GM23338 (cell line): ENCODE results near the gene EHD1. TPM values are rescaled to one million over a fixed set of nuclear protein-coding genes. Genes with fewer than 3 reads are reported as not detected.

Experiments
- ATAC-seq: fragments of 200-7000 bp; cut with Tn5 transposase; 3 replicates; pipeline ENCODE4 v1.9.1; 2020
- DNase-seq: peaks from one replicate; pipeline ENCODE4 v3.0.0-alpha.2; 2015; ENCODE audit warnings: low spot score
- H2AFZ ChIP-seq: fragments of 200-600 bp; sonication (generic); 2 replicates; pipeline ENCODE4 v1.8.0; 2016; ENCODE audit warnings: antibody characterized with exemption, mild to moderate bottlenecking, moderate library complexity
- H3F3A ChIP-seq: fragments of 200-600 bp; sonication (generic); replicated peaks from 2 replicates; pipeline ENCODE4 v1.8.0; 2017; ENCODE audit warnings: antibody characterized with exemption, mixed run types, low read depth
- H3K27ac ChIP-seq: fragments of 200-600 bp; sonication (generic); 2 replicates; pipeline ENCODE4 v1.6.1; 2016; ENCODE audit warnings: low read depth
- H3K27me3 ChIP-seq: fragments of 200-600 bp; sonication (generic); 2 replicates; pipeline ENCODE4 v1.8.0; 2016; ENCODE audit warnings: mild to moderate bottlenecking, mixed run types, moderate library complexity; ENCODE audit not compliant: insufficient read depth
- H3K36me3 ChIP-seq: fragments of 200-600 bp; sonication (generic); 2 replicates; pipeline ENCODE4 v1.8.0; 2016; ENCODE audit warnings: mild to moderate bottlenecking; ENCODE audit not compliant: insufficient read depth
- H3K4me1 ChIP-seq: fragments of 200-600 bp; sonication (generic); 2 replicates; pipeline ENCODE4 v1.8.0; 2016; ENCODE audit warnings: mild to moderate bottlenecking, moderate library complexity; ENCODE audit not compliant: insufficient read depth
- H3K4me2 ChIP-seq: fragments of 200-600 bp; sonication (generic); 2 replicates; pipeline ENCODE4 v1.7.1; 2017; ENCODE audit warnings: mixed run types
- H3K4me3 ChIP-seq: fragments of 200-600 bp; sonication (generic); 2 replicates; pipeline ENCODE4 v1.6.1; 2016; ENCODE audit warnings: mixed run types
- H3K79me2 ChIP-seq: fragments of 200-600 bp; sonication (generic); replicated peaks from 2 replicates; pipeline ENCODE4 v1.8.0; 2017; ENCODE audit warnings: mild to moderate bottlenecking; ENCODE audit not compliant: insufficient read depth
- H3K9me2 ChIP-seq: fragments of 200-600 bp; sonication (generic); 2 replicates; pipeline ENCODE4 v1.8.0; 2017; ENCODE audit not compliant: insufficient read depth
- H4K20me1 ChIP-seq: fragments of 200-600 bp; sonication (generic); replicated peaks from 2 replicates; pipeline ENCODE4 v1.8.0; 2017; ENCODE audit warnings: mild to moderate bottlenecking; ENCODE audit not compliant: insufficient read depth
- H3K27ac Mint-ChIP-seq: 2 replicates; pipeline ENCODE4 v1.8.0; 2020; ENCODE audit warnings: inconsistent platforms, mild to moderate bottlenecking, moderate library complexity, mixed read lengths
- H3K27me3 Mint-ChIP-seq: 3 replicates; pipeline ENCODE4 v1.8.0; 2022; ENCODE audit warnings: low read depth, mild to moderate bottlenecking, moderate library complexity, mixed read lengths, inconsistent platforms; ENCODE audit not compliant: insufficient read depth, poor library complexity
- H3K36me3 Mint-ChIP-seq: 3 replicates; pipeline ENCODE4 v1.8.0; 2021; ENCODE audit warnings: low read depth, mild to moderate bottlenecking, inconsistent platforms, moderate library complexity, mixed read lengths
- H3K4me1 Mint-ChIP-seq: 3 replicates; pipeline ENCODE4 v1.8.0; 2020; ENCODE audit warnings: mild to moderate bottlenecking, inconsistent platforms, mixed read lengths
- H3K4me3 Mint-ChIP-seq: 3 replicates; pipeline ENCODE4 v1.8.0; 2021; ENCODE audit warnings: moderate library complexity, mild to moderate bottlenecking, inconsistent platforms, mixed read lengths
- H3K9me3 Mint-ChIP-seq: 3 replicates; pipeline ENCODE4 v1.8.0; 2020; ENCODE audit warnings: moderate library complexity, mild to moderate bottlenecking, inconsistent platforms, mixed read lengths
- CREB1 ChIP-seq: fragments of 250-450 bp; sonication (Bioruptor Pico); IDR thresholded peaks from 2 replicates; pipeline ENCODE4 v1.5.0; 2020; ENCODE audit warnings: low read depth, mild to moderate bottlenecking, moderate library complexity
- EZH2 ChIP-seq: fragments of 200-600 bp; sonication (generic); IDR thresholded peaks from one replicate; pipeline ENCODE4 v1.8.0; 2017; ENCODE audit warnings: antibody characterized with exemption, mild to moderate bottlenecking, low read depth; ENCODE audit not compliant: unreplicated experiment
- EZH2phosphoT487 ChIP-seq: fragments of 200-600 bp; sonication (generic); IDR thresholded peaks from one replicate; pipeline ENCODE4 v1.8.1; 2018; ENCODE audit warnings: antibody characterized with exemption; ENCODE audit not compliant: unreplicated experiment
- JUNB ChIP-seq: IDR thresholded peaks from one replicate; pipeline ENCODE4 v1.6.1; 2016; ENCODE audit warnings: antibody characterized with exemption; ENCODE audit not compliant: unreplicated experiment
- NANOG ChIP-seq: IDR thresholded peaks from 2 replicates; pipeline ENCODE4 v1.6.1; 2016; ENCODE audit warnings: antibody characterized with exemption, borderline replicate concordance
- POLR2AphosphoS5 ChIP-seq: IDR thresholded peaks from 2 replicates; pipeline ENCODE4 v1.6.1; 2016; ENCODE audit warnings: antibody characterized with exemption, low read depth
- STAT1 ChIP-seq: IDR thresholded peaks from one replicate; pipeline ENCODE4 v1.6.1; 2016; ENCODE audit warnings: antibody characterized with exemption; ENCODE audit not compliant: unreplicated experiment
- ZNF114 ChIP-seq: fragments of 250-450 bp; sonication (Bioruptor Pico); IDR thresholded peaks from 2 replicates; pipeline ENCODE4 v1.5.0; 2020; ENCODE audit warnings: mild to moderate bottlenecking, moderate library complexity
- ZNF331 ChIP-seq: fragments of 250-450 bp; sonication (Bioruptor Pico); IDR thresholded peaks from 2 replicates; pipeline ENCODE4 v1.5.0; 2020; ENCODE audit warnings: low read depth, mild to moderate bottlenecking, moderate library complexity
- polyA plus RNA-seq: library from polyadenylated mRNA; unstranded; fragments of >200 nt; fragmentation: Nextera tagmentation; extraction: Ambion mirVana; gene quantifications from 2 replicates; pipeline ENCODE4 v1.2.1, GENCODE V29; 2016
- total RNA-seq: library from RNA; depleted of rRNA; stranded (reverse); fragments of >200 nt; shearing (Covaris generic); gene quantifications from 2 replicates; pipeline ENCODE4 v1.2.3, GENCODE V29; 2014
- TF ChIP-seq, protein P1 (sequence below), 2 experiments: fragments of 200-600 bp in 1 of 2; sonication (generic) in 1 of 2; conservative IDR thresholded peaks; 2 replicates each; pipeline versions ENCODE4 v1.5.1 to v1.6.1; 2016 to 2017; ENCODE audit warnings: antibody characterized with exemption in 2 of 2, low read depth in 2 of 2, mild to moderate bottlenecking in 2 of 2, moderate library complexity in 1 of 2
- TF ChIP-seq, protein P2 (sequence below): IDR thresholded peaks from 2 replicates; pipeline ENCODE4 v1.6.1; 2016; ENCODE audit warnings: antibody characterized with exemption
- TF ChIP-seq, protein P3 (sequence below): IDR thresholded peaks from one replicate; pipeline ENCODE4 v1.6.1; 2018; ENCODE audit warnings: antibody characterized with exemption; ENCODE audit not compliant: unreplicated experiment
- TF ChIP-seq, protein P4 (sequence below): fragments of 250-450 bp; sonication (Bioruptor Pico); IDR thresholded peaks from 2 replicates; pipeline ENCODE4 v1.5.0; 2020; ENCODE audit warnings: mild to moderate bottlenecking, moderate library complexity

Gene EHD1
- total and polyA plus RNA-seq, 2 experiments from 2014 or later, result 16.7 to 69.7 TPM

DNA sequence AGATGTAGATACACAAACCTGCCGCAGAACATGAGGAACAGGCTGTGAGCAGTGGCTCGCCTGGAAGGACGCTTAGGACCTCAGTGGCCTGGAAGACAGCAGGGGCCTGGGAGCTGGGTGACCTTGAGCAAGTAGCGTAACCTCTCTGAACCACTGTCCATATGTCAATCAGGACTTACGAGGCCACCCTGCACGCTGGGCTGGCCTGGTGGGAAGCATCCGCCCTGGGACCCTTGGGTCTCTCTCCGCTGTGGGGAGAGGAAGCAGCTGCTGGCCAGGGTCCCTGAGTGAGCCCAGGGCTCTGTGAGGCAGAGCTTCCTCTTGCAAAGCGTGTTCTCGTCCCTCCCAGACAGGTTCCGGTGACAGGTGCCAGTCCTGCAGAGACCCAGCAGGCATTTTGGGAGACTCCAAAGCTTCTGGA lies 14.0 kb upstream of the EHD1 start:
- peaks cover 12% of the 10 kb centered on the region; the same call in 1 of the 2 replicates for H3K4me1 ChIP-seq
- no peak overlapping the region for H3K27ac ChIP-seq
- TF ChIP-seq POLR2AphosphoS5 (no peak), EZH2phosphoT487 (no peak), JUNB (no peak), EZH2 (no peak), ZNF331 (CRISPR knock-in tag) (no peak), CREB1 (no peak), ZNF114 (no peak), STAT1 (no peak), NANOG (no peak)
- TF ChIP-seq, protein P1, sequence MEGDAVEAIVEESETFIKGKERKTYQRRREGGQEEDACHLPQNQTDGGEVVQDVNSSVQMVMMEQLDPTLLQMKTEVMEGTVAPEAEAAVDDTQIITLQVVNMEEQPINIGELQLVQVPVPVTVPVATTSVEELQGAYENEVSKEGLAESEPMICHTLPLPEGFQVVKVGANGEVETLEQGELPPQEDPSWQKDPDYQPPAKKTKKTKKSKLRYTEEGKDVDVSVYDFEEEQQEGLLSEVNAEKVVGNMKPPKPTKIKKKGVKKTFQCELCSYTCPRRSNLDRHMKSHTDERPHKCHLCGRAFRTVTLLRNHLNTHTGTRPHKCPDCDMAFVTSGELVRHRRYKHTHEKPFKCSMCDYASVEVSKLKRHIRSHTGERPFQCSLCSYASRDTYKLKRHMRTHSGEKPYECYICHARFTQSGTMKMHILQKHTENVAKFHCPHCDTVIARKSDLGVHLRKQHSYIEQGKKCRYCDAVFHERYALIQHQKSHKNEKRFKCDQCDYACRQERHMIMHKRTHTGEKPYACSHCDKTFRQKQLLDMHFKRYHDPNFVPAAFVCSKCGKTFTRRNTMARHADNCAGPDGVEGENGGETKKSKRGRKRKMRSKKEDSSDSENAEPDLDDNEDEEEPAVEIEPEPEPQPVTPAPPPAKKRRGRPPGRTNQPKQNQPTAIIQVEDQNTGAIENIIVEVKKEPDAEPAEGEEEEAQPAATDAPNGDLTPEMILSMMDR (conservative IDR thresholded peaks at IDR 0.05; ENCODE audit: low read depth in 2 of 2), result no peak
- TF ChIP-seq, protein P2, sequence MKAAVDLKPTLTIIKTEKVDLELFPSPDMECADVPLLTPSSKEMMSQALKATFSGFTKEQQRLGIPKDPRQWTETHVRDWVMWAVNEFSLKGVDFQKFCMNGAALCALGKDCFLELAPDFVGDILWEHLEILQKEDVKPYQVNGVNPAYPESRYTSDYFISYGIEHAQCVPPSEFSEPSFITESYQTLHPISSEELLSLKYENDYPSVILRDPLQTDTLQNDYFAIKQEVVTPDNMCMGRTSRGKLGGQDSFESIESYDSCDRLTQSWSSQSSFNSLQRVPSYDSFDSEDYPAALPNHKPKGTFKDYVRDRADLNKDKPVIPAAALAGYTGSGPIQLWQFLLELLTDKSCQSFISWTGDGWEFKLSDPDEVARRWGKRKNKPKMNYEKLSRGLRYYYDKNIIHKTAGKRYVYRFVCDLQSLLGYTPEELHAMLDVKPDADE, result no peak
- TF ChIP-seq, protein P3, sequence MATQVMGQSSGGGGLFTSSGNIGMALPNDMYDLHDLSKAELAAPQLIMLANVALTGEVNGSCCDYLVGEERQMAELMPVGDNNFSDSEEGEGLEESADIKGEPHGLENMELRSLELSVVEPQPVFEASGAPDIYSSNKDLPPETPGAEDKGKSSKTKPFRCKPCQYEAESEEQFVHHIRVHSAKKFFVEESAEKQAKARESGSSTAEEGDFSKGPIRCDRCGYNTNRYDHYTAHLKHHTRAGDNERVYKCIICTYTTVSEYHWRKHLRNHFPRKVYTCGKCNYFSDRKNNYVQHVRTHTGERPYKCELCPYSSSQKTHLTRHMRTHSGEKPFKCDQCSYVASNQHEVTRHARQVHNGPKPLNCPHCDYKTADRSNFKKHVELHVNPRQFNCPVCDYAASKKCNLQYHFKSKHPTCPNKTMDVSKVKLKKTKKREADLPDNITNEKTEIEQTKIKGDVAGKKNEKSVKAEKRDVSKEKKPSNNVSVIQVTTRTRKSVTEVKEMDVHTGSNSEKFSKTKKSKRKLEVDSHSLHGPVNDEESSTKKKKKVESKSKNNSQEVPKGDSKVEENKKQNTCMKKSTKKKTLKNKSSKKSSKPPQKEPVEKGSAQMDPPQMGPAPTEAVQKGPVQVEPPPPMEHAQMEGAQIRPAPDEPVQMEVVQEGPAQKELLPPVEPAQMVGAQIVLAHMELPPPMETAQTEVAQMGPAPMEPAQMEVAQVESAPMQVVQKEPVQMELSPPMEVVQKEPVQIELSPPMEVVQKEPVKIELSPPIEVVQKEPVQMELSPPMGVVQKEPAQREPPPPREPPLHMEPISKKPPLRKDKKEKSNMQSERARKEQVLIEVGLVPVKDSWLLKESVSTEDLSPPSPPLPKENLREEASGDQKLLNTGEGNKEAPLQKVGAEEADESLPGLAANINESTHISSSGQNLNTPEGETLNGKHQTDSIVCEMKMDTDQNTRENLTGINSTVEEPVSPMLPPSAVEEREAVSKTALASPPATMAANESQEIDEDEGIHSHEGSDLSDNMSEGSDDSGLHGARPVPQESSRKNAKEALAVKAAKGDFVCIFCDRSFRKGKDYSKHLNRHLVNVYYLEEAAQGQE, result no peak
- TF ChIP-seq, protein P4, sequence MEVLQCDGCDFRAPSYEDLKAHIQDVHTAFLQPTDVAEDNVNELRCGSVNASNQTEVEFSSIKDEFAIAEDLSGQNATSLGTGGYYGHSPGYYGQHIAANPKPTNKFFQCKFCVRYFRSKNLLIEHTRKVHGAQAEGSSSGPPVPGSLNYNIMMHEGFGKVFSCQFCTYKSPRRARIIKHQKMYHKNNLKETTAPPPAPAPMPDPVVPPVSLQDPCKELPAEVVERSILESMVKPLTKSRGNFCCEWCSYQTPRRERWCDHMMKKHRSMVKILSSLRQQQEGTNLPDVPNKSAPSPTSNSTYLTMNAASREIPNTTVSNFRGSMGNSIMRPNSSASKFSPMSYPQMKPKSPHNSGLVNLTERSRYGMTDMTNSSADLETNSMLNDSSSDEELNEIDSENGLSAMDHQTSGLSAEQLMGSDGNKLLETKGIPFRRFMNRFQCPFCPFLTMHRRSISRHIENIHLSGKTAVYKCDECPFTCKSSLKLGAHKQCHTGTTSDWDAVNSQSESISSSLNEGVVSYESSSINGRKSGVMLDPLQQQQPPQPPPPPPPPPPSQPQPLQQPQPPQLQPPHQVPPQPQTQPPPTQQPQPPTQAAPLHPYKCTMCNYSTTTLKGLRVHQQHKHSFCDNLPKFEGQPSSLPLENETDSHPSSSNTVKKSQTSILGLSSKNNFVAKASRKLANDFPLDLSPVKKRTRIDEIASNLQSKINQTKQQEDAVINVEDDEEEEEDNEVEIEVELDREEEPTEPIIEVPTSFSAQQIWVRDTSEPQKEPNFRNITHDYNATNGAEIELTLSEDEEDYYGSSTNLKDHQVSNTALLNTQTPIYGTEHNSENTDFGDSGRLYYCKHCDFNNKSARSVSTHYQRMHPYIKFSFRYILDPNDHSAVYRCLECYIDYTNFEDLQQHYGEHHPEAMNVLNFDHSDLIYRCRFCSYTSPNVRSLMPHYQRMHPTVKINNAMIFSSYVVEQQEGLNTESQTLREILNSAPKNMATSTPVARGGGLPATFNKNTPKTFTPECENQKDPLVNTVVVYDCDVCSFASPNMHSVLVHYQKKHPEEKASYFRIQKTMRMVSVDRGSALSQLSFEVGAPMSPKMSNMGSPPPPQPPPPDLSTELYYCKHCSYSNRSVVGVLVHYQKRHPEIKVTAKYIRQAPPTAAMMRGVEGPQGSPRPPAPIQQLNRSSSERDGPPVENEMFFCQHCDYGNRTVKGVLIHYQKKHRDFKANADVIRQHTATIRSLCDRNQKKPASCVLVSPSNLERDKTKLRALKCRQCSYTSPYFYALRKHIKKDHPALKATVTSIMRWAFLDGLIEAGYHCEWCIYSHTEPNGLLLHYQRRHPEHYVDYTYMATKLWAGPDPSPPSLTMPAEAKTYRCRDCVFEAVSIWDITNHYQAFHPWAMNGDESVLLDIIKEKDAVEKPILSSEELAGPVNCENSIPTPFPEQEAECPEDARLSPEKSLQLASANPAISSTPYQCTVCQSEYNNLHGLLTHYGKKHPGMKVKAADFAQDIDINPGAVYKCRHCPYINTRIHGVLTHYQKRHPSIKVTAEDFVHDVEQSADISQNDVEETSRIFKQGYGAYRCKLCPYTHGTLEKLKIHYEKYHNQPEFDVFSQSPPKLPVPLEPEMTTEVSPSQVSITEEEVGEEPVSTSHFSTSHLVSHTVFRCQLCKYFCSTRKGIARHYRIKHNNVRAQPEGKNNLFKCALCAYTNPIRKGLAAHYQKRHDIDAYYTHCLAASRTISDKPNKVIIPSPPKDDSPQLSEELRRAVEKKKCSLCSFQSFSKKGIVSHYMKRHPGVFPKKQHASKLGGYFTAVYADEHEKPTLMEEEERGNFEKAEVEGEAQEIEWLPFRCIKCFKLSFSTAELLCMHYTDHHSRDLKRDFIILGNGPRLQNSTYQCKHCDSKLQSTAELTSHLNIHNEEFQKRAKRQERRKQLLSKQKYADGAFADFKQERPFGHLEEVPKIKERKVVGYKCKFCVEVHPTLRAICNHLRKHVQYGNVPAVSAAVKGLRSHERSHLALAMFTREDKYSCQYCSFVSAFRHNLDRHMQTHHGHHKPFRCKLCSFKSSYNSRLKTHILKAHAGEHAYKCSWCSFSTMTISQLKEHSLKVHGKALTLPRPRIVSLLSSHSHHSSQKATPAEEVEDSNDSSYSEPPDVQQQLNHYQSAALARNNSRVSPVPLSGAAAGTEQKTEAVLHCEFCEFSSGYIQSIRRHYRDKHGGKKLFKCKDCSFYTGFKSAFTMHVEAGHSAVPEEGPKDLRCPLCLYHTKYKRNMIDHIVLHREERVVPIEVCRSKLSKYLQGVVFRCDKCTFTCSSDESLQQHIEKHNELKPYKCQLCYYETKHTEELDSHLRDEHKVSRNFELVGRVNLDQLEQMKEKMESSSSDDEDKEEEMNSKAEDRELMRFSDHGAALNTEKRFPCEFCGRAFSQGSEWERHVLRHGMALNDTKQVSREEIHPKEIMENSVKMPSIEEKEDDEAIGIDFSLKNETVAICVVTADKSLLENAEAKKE (CRISPR knock-in tag), result no peak

More for the DNA sequence above, 14.0 kb upstream of the EHD1 start:
- no peaks in the 10 kb centered on the region; the same call in 2 of the 3 replicates for H3K36me3 Mint-ChIP-seq
- no peak for DNase-seq
- H3K4me3 Mint-ChIP-seq, result no peak overlapping the region; the same call in 2 of the 3 replicates
- Histone ChIP-seq H3K4me3 (no peak overlapping the region), H2AFZ (no peak overlapping the region), H3K27me3 (no peaks in the 10 kb centered on the region), H3F3A (no peaks in the 10 kb centered on the region), H3K9me2 (no peaks in the 10 kb centered on the region), H4K20me1 (no peaks in the 10 kb centered on the region), H3K36me3 (no peaks in the 10 kb centered on the region), H3K4me2 (no peak overlapping the region), H3K79me2 (no peaks in the 10 kb centered on the region)
- no peak for ATAC-seq
- H3K4me1 Mint-ChIP-seq, result peaks cover 17% of the 10 kb centered on the region
- no peaks in the 10 kb centered on the region for H3K9me3 Mint-ChIP-seq
- peaks cover 15% of the 10 kb centered on the region for H3K27me3 Mint-ChIP-seq
- no peak overlapping the region for H3K27ac Mint-ChIP-seq
